B cell (primary cell): ENCODE measurements around the gene OR6K6.

Source experiments
- EZH2 ChIP-seq: IDR thresholded peaks from 2 replicates; pipeline ENCODE4 v1.6.1; 2012; ENCODE audit warnings: borderline replicate concordance, low read depth, mild to moderate bottlenecking, moderate library complexity, low read length; ENCODE audit not compliant: insufficient read depth, poor library complexity, severe bottlenecking
- TF ChIP-seq, protein P1 (sequence below): fragments of 200-600 bp; IDR thresholded peaks from one replicate; pipeline ENCODE4 v1.8.0; 2022; ENCODE audit warnings: antibody characterized with exemption, mild to moderate bottlenecking

DNA sequence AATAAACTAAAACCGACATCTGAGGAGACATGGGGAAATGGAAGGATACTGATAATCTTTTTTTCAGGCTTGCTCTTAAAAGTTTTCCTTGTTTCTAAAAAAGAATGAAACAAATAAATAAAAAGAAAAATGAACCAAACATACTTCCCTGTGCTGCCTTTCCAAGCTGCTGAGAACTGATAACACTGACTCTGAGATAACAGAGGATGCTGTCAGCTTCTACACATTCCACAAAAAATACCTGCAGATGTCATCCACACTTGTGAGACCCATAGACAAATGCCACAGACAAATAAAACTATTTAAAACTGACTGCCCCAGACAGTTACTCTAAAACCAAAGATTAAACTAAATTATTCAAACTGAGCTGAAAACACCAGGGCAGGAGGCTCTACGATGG lies 22.0 kb upstream of the OR6K6 start:
- TF ChIP-seq EZH2: no peak
- TF ChIP-seq, protein P1, sequence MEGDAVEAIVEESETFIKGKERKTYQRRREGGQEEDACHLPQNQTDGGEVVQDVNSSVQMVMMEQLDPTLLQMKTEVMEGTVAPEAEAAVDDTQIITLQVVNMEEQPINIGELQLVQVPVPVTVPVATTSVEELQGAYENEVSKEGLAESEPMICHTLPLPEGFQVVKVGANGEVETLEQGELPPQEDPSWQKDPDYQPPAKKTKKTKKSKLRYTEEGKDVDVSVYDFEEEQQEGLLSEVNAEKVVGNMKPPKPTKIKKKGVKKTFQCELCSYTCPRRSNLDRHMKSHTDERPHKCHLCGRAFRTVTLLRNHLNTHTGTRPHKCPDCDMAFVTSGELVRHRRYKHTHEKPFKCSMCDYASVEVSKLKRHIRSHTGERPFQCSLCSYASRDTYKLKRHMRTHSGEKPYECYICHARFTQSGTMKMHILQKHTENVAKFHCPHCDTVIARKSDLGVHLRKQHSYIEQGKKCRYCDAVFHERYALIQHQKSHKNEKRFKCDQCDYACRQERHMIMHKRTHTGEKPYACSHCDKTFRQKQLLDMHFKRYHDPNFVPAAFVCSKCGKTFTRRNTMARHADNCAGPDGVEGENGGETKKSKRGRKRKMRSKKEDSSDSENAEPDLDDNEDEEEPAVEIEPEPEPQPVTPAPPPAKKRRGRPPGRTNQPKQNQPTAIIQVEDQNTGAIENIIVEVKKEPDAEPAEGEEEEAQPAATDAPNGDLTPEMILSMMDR: no peak
